GM18868 (cell line): ENCODE data around the gene GSK3B.

ENCODE experiments used
- ATAC-seq: cut with Tn5 transposase; IDR thresholded peaks from one replicate; pipeline ENCODE4 v1.9.1; 2021; ENCODE audit warnings: mild to moderate bottlenecking, moderate library complexity; ENCODE audit not compliant: unreplicated experiment

GSK3B gene

DNA sequence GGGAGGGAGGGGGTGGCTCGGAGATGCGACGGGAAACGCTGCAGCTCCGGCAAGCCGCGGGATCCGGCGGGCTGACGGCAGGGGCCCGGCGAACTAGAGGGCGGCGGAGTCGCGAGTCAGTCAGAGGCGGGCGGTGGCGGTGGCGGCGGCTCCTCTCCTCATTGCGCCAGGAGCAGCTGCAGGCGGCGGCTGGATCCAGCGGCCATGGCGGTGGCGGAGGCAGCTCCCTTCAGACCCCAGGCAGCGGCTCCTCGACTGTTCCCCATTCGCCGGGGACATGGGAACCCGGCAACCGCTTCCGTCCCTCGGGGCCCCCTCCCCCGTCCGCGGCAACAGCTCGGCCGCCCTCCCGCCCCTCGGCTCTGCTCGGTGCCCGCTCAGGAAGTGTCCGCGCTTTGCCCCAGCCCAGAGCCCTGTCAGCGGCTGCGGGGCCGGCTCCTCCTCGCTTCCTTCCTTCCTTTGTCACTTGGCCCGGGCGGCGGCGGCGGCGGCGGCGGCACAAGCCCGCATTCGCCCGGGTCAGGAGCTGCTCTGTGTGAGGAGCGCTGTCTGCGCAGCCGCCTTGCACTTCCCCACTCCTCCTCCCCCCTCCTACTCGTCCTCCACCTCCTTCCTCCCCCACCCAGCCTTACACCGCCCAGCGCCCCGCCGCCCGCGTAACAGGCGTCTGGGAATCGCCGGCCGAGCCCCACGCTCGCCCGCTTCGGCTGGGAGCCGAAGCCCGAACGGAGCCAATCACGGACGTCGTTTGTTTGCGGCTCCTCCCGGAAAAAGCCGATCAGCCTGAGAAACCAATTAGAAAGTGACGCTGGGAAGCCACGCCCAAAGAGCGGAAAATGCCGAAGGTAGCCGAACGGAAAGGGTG is at the start of gene GSK3B:
Gene GSK3B, minus strand, starts transcription at position 537 of the 865 bp plus-strand sequence. CDS start 1,013 bp downstream, outside the sequence.
- peak; percentile 1 for ATAC-seq

- ATAC-seq, result no peak
Measured at GRCh38 chr3:120143676-120144075, 49.4 kb upstream of the GSK3B start.

GRCh38 chr3:120142236-120142635 is 48.0 kb upstream of the GSK3B start:
- ATAC-seq, result no peak

DNA sequence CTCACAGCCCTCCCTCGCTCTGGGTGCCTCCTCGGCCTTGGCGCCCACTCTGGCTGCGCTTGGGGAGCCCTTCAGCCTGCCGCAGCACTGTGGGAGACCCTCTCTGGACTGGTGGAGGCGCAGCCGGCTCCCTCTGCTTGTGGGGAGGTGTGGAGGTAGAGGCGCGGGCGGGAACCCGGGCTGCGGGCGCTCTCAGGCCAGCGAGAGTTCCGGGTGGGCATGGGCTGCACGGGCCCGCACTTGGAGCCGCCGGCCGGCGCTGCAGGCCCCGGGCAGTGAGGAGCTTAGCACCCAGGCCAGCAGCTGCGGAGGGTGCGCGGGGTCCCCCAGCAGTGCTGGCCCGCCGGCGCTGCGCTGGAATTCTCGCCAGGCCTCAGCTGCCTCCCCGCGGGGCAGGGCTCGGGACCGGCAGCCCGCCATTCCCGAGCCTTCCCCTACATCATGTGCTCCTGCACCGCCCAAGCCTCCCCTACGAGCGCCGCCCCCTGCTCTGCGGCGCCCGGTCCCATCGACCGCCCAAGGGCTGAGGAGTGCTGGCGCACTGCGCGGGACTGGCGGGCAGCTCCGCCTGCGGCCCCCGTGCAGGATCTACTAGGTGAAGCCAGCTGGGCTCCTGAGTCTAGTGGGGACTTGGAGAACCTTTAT is 46.0 kb upstream of the GSK3B start:
- no peak for ATAC-seq

DNA sequence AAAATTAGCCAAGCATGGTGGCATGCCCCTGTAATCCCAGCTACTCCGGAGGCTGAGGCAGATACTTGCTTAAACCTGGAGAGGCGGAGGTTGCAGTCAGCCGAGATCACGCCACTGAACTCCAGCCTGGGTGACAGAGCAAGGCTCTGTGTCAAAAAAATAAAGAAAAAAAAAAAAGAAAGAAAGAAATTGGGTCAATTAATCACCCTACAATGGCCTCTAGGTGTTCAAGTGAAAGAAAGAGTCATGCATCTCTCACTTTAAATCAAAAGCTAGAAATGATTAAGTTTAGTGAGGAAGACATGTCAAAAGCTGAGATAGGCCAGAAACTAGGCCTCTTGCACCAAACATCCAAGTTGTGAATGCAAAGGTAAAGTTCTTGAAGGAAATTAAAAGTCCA is 44.9 kb upstream of the GSK3B start:
- no peak for ATAC-seq

DNA sequence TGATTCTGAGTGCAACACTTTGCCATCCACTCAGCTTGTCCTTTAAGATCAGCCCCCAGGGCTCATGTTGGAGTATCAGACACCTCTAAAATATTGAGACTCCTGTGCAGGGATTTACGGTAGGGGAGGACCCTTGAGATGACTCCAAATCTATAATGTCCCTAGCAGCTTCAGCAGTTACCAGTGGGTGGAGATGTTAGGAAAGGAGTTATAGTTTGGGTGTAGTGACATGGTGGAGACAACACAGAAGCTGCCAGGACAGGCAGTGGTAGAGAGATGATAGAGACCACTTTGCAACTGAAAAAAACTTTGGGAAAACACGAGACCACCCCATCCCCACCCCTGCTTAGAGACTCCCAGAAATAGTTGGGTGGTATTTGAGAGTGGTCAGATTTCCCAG is 43.3 kb upstream of the GSK3B start:
- ATAC-seq, result no peak

DNA sequence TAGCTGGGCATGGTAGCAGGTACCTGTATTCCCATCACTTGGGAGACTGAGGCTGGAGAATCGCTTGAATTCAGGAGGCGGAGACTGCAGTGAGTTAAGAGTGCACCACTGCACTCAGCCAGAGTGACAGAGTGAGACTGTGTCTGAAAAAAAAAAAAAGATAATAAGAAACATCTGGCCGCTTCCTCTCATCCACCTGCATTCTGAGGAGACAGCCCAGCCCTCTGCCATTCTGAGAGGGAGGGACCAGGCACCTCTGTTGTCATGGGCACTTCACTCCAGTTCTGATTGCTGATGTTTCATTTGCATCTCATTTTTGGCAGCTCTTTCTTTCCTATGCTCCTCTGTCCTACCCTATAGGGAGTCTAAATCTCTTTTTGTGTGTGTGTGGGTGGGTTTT is 36.4 kb upstream of the GSK3B start:
- no peak for ATAC-seq

DNA sequence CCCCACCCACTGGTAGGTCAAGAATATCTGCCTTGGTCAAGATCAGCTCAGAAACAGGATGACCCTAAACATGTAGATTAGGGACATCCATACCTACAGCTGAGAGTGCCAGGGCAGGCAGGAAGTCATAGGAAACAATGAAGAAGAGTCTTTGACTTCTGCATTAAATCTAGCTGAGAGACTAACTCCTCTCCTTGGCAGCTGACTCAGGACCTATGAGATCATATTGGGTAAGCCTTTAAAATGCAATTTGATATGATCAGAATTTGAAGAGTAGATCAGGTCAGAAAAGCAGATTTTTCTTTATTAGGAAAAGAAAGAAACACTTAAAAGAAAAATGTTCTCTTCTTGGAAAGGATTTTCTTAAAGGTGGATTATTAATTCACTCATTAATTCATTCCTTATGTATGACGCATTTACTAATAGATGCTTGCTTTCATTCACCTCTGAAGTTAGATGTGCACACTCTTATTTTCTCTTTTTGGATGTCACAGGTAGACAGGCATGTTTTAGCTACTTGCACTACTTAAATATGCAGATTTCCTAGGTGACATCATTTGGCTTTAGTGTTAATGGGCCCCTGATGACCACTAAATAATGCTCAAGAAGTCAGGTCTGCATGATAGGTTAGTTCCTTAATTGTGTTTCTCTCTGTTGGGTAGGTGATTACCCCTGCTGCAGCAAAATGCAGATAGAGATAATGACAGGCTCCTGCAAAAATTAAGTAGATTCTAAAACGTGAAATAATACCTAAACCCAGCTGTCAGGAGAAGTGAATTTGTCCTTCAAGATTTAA is 35.7 kb upstream of the GSK3B start:
- ATAC-seq, result no peak

DNA sequence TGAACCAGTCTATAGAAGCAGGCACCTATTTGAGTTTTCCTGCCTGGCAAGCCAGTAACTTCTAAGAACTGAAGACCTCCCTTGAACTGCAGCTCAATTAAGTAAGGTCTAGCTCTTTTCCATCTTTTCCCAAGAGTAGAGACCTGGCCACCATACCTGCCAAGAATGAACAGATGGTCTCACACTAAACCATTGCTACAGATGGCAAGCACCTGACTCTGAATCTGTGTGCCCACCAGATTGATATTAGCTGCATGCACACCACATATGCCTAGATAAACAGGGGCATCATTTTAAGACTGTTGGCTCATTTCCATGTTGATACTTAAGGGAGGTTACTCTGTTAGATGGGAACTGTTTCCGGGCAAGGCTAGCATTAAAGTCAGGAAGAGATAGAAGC is 34.8 kb upstream of the GSK3B start:
- no peak for ATAC-seq

DNA sequence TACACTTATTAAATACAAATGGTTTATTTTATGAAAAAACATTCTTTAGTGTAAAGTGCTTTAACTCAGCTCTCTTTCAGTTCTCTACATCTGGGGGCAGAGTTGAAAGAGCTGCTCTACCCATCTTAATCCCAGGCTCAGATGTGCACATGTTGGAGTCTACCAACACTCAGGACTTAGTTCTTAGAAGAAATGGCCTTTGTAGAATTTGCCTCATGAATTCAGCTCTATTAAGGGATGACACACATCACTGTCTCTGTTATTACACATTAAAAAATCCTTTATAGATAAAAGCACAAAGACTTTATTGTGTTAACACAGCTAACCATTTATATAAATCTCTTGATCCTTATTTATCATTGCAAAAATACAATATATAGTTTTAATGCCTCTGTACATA is 31.7 kb upstream of the GSK3B start:
- ATAC-seq, result no peak

DNA sequence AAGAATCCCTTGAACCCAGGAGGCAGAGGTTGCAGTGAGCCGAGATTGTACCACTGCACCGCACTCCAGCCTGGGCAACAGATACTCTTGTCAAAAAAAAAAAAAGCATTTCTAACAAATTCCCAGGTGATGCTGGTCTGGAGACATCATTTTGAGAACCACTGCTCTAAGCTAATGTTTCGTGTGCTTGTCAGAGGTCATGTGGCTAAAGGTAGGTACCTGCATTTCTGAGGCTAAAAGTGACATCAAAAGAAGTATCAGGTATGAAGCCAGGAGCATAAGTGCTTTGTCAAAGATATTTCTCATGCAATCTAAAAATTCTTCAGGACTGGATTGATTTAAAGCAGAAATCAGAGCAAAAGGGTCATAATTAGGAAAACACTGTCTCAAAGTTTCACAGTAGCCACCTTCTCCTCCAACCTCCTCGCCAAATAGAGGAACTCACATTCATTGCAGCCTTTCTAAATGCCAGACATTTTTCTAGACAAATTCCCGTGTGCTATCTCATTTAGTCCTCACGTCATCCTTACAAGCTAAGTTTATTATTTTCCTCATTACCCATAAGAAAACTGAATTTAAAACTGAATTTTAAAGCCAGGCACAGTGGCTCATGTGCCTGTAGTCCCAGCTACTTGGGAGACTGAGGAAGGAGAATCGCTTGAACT is 25.7 kb upstream of the GSK3B start:
- ATAC-seq, result no peak

GRCh38 chr3:120114981-120115380 is 20.7 kb upstream of the GSK3B start:
- ATAC-seq, result no peak

DNA sequence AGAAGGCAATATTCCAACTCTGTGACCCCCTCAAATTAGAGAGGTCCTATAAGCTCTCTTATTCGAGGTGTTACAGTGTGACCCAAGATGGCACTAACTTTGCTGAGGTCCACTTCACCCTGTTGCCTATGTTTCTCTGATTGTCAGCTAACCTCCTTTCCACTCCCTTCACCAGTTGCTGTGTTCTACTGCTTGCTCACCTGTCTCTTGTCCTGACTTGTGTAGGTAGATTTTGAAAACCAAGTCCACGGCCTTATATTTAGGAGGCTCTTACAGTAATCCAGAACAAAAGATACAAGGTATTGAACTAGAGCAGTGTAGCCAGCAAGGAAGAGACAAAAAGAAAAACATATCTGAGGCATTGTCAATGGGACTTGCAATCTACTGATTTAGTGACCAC is 20.1 kb upstream of the GSK3B start:
- ATAC-seq, result no peak

- no peak for ATAC-seq
Measured at GRCh38 chr3:120113128-120114116, 19.2 kb upstream of the GSK3B start.

DNA sequence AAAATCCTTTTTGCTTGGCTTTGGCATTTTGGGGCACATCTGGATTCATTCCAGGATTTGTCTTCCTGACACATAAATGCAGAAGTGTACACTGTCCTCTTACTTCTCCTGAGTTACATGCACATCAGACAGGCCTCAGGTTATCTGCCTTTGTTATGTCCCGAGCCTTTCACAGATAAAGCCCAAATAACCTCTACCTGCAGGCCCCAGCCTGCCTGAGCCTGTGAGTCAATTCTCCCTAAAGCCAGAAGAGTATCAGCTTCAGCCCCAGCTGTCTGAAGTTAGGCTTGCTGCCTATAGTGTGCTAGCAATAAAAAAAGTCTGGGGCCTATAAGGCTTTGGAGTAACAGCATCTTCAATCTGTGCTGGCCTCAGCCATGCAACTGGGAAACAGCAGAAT is 17.7 kb upstream of the GSK3B start:
- no peak for ATAC-seq

- ATAC-seq, result no peak
Measured at GRCh38 chr3:120103276-120103675, 9.0 kb upstream of the GSK3B start.

GRCh38 chr3:120102674-120103073 is 8.4 kb upstream of the GSK3B start:
- no peak for ATAC-seq

GRCh38 chr3:120102232-120102631 is 8.0 kb upstream of the GSK3B start:
- no peak for ATAC-seq

- ATAC-seq, result no peak
Measured at GRCh38 chr3:120101624-120102023, 7.4 kb upstream of the GSK3B start.

DNA sequence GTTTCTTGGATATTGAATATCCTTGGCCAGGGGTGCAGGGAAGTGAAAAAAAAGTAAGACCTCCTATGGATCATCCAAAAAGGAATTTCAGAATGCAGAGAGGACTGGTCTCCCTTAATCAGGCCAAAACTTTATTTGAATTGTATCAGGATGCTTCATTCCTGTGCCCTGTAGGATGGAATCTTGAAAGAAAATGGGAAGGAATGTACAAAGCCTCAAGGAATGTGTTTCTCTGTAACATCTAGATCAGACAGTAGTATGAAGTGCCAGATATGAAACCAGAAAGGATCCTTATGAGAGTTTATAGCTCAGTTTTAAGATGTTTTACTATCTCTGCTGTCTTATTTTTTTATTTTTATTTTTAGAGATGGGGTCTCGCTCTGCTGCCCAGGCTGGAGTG is 6.5 kb upstream of the GSK3B start:
- ATAC-seq, result no peak
